SJSA1 (cell line): ENCODE data around the gene SLIT3. TPM values are rescaled to one million over a fixed set of nuclear protein-coding genes. Genes with fewer than 3 reads are reported as not detected.

Source experiments
- DNase-seq, 2 experiments: peaks; one replicate each; pipeline ENCODE4 v3.0.0-alpha.2; 2015 to 2020; ENCODE audit warnings: low spot score in 2 of 2, low read depth in 1 of 2
- H3K27ac ChIP-seq: fragments of 250-450 bp; sonication (Bioruptor Pico); 2 replicates; pipeline ENCODE4 v1.5.1; 2020; ENCODE audit warnings: mild to moderate bottlenecking, moderate library complexity
- H3K27me3 ChIP-seq: fragments of 250-450 bp; sonication (Bioruptor Pico); replicated peaks from 2 replicates; pipeline ENCODE4 v1.5.1; 2020; ENCODE audit warnings: mild to moderate bottlenecking, moderate library complexity
- H3K36me3 ChIP-seq: fragments of 250-450 bp; sonication (Bioruptor Pico); 2 replicates; pipeline ENCODE4 v1.5.1; 2020; ENCODE audit warnings: mild to moderate bottlenecking
- H3K4me1 ChIP-seq: fragments of 250-450 bp; sonication (Bioruptor Pico); replicated peaks from 2 replicates; pipeline ENCODE4 v1.6.1; 2021; ENCODE audit warnings: mild to moderate bottlenecking
- H3K4me3 ChIP-seq: fragments of 250-450 bp; sonication (Bioruptor Pico); 2 replicates; pipeline ENCODE4 v1.5.1; 2020; ENCODE audit warnings: mild to moderate bottlenecking
- H3K9me3 ChIP-seq: fragments of 250-450 bp; sonication (Bioruptor Pico); replicated peaks from 2 replicates; pipeline ENCODE4 v1.5.1; 2020; ENCODE audit warnings: mild to moderate bottlenecking
- total RNA-seq: library from RNA; depleted of rRNA; stranded (reverse); fragments of >200 nt; shearing (Covaris generic); gene quantifications from 2 replicates; pipeline ENCODE4 v1.2.3, GENCODE V29; 2014

SLIT3 gene
- total RNA-seq, 1 experiment from 2014 or later, result 19.0 TPM

DNA sequence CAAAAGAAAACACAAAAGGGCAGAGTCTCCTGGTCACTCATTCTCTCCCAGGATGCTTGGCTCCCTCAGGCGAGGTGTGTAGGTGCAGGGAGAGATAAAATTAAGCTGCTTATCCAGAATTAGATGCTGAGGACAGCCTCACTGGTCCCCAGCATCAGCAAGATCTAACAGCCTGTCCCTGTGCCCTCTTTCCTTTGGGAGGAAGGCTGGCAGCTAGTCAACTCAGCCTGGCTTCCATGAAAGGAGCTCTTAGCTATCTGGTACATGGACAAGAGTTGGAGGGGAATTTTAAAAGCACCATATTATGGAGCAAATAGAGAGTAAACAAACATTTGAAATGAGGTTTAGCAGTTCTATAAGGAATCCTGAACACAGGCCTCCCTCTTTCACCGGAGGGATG lies 523.3 kb downstream of the SLIT3 start:
- no peak overlapping the region for H3K4me3 ChIP-seq
- no peak overlapping the region for H3K27ac ChIP-seq
- H3K4me1 ChIP-seq, result no peaks in the 10 kb centered on the region
- no peak for DNase-seq
- H3K27me3 ChIP-seq, result no peaks in the 10 kb centered on the region
- no peaks in the 10 kb centered on the region for H3K9me3 ChIP-seq
- H3K36me3 ChIP-seq, result peaks cover 21% of the 10 kb centered on the region

- Histone ChIP-seq H3K27me3 (no peaks in the 10 kb centered on the region), H3K4me1 (no peaks in the 10 kb centered on the region), H3K27ac (no peak overlapping the region), H3K36me3 (peaks cover 35% of the 10 kb centered on the region), H3K4me3 (no peak overlapping the region), H3K9me3 (no peaks in the 10 kb centered on the region)
- DNase-seq, result no peak
Measured at GRCh38 chr5:168776070-168776469, 524.9 kb downstream of the SLIT3 start.

DNA sequence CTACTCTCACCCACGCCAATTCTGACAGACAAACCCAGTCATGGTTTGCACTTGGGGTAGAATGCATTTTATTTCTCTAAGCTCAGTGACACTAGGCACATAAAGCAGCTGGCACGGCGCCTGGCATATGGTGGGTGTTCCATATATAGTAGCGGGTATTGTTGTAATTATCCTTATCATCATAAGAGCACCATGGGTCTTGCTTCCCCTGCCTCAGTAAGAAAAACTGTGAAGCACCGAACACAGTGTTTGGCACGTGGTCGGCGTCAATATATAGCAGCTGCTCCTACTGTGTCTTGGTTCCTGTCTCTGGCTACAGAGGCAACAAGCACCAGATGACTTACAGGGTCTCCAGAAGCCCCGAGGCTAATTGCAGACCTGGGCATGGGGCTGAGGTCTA lies 527.7 kb downstream of the SLIT3 start:
- DNase-seq, result no peak
- peaks cover 44% of the 10 kb centered on the region for H3K36me3 ChIP-seq
- no peak overlapping the region for H3K27ac ChIP-seq
- H3K4me1 ChIP-seq, result no peaks in the 10 kb centered on the region
- no peaks in the 10 kb centered on the region for H3K27me3 ChIP-seq
- H3K9me3 ChIP-seq, result peaks cover 2% of the 10 kb centered on the region; the same call in 1 of the 2 replicates
- no peak overlapping the region for H3K4me3 ChIP-seq

DNA sequence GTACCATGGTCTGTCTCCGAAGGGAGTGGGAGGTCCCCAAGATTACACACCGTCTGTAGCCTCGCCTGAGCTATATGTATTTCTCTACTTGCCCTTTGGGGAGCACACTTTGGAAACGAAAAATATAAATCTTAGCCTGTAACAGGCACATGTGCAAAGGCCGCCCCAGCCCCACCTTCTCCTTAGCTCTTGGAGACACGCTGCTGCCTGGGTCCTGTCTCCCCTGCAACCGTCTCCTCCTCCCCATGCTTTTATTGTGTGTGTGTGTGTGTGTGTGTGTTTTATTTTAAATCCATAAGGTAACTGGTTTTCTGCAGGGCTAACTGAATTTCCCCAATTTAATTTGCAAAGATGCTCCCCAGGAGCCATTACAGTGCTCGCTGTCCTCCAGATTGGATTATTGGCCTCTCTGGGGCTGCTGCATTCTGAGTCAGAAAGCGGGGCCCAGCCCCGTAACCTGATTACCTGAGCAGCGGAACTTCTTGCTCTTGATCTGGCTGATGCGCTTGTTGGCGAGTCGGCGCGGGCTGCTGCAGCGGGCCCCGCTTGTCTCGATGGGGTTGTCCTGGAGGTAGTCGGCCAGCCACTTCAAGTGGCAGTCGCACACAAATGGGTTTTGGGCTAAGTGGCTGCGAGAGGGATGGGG lies 528.5 kb downstream of the SLIT3 start:
- Histone ChIP-seq H3K4me1 (no peaks in the 10 kb centered on the region), H3K4me3 (no peak overlapping the region), H3K36me3 (peaks cover 52% of the 10 kb centered on the region), H3K9me3 (peaks cover 2% of the 10 kb centered on the region; the same call in 1 of the 2 replicates), H3K27ac (no peak overlapping the region), H3K27me3 (no peaks in the 10 kb centered on the region)
- no peak for DNase-seq

GRCh38 chr5:168771678-168772077 lies 529.3 kb downstream of the SLIT3 start:
- Histone ChIP-seq H3K36me3 (peaks cover 56% of the 10 kb centered on the region), H3K27ac (no peak overlapping the region), H3K27me3 (no peaks in the 10 kb centered on the region), H3K9me3 (peaks cover 2% of the 10 kb centered on the region; the same call in 1 of the 2 replicates), H3K4me1 (no peaks in the 10 kb centered on the region), H3K4me3 (no peak overlapping the region)
- no peak for DNase-seq

- H3K4me1 ChIP-seq, result peaks cover 2% of the 10 kb centered on the region; the same call in 1 of the 2 replicates
- H3K9me3 ChIP-seq, result peaks cover 2% of the 10 kb centered on the region; the same call in 1 of the 2 replicates
- H3K4me3 ChIP-seq, result no peak overlapping the region
- no peak overlapping the region for H3K27ac ChIP-seq
- DNase-seq, result no peak
- H3K36me3 ChIP-seq, result peaks cover 60% of the 10 kb centered on the region
- no peaks in the 10 kb centered on the region for H3K27me3 ChIP-seq
Measured at GRCh38 chr5:168770996-168771395, 529.9 kb downstream of the SLIT3 start.

GRCh38 chr5:168770036-168770498 lies 530.9 kb downstream of the SLIT3 start:
- no peak overlapping the region for H3K4me3 ChIP-seq
- no peak overlapping the region for H3K27ac ChIP-seq
- H3K27me3 ChIP-seq, result no peaks in the 10 kb centered on the region
- DNase-seq, result no peak
- H3K9me3 ChIP-seq, result peaks cover 2% of the 10 kb centered on the region; the same call in 1 of the 2 replicates
- H3K4me1 ChIP-seq, result peaks cover 6% of the 10 kb centered on the region; the same call in 1 of the 2 replicates
- H3K36me3 ChIP-seq, result peaks cover 60% of the 10 kb centered on the region

DNA sequence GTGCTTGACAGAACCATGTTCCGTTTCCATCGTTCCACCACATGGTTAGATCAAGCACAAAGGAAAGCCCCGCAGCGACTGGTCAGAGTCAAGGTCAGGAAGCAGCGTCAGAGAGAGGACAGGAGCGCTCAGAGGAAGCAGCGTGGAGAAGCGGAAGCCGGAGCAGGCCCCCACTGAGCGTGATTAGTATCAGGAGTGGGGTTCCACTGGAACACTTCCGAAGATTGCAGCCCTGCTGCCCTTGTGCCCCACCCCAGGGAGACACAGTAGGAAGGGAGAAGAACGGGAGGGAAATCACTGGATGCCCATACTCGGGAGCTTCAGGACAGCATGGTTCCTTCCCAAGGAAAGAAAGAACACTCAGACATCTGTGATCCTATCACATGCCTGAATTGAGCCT lies 532.8 kb downstream of the SLIT3 start:
- no peak for DNase-seq
- peaks cover 2% of the 10 kb centered on the region; the same call in 1 of the 2 replicates for H3K9me3 ChIP-seq
- H3K27me3 ChIP-seq, result no peaks in the 10 kb centered on the region
- H3K27ac ChIP-seq, result no peak overlapping the region
- H3K4me1 ChIP-seq, result peaks cover 6% of the 10 kb centered on the region; the same call in 1 of the 2 replicates
- H3K36me3 ChIP-seq, result peaks cover 49% of the 10 kb centered on the region
- H3K4me3 ChIP-seq, result no peak overlapping the region

GRCh38 chr5:168766426-168766700 lies 534.6 kb downstream of the SLIT3 start:
- Histone ChIP-seq H3K36me3 (peaks cover 37% of the 10 kb centered on the region), H3K4me1 (peaks cover 6% of the 10 kb centered on the region; the same call in 1 of the 2 replicates), H3K4me3 (no peak overlapping the region), H3K27ac (no peak overlapping the region), H3K9me3 (peaks cover 2% of the 10 kb centered on the region; the same call in 1 of the 2 replicates), H3K27me3 (no peaks in the 10 kb centered on the region)
- no peak for DNase-seq

DNA sequence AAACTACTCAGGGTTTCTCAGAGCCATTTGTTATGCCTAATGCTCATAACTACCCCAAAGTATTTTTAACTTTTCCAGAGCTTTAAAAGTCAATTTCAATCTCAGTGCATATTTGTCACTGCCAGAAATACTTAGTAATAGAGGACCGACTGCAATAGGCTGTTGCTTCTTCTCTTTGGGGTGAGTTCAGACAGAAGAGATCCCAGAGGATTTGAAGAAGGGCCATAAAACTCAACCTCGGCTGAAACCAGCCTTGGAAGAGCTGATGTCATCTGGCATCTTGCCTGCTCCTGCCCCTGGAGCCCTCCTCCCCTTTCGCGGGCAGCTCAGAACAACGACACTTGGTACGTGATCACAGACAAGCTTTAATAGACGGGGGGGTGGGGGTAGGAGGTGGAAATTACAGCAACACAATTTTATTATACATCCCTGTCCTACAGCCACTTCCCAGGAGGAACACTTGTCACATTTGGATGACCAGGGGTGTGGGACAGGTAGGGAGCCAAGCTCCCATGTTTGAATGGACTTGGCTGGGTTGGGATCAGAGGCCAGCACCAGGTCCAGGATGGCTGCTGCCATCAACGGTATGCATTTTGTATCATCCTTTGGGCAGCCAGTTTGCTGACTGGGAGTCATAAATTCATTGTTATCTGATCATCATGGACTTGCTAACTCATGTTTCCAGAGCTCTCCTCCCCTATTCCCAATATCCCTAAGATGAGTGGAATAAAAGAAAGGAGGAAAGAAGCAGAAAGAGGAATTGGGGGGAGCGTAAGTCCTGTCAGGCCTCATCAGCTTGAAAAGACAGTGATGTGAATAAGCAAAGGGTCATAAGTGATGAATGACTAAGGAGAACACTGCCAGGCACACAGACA lies 535.2 kb downstream of the SLIT3 start:
- DNase-seq, result peak in 1 of 2 experiments; percentile 28
- no peaks in the 10 kb centered on the region for H3K27me3 ChIP-seq
- peaks cover 6% of the 10 kb centered on the region; the same call in 1 of the 2 replicates for H3K4me1 ChIP-seq
- H3K27ac ChIP-seq, result no peak overlapping the region
- H3K36me3 ChIP-seq, result peaks cover 32% of the 10 kb centered on the region
- peaks cover 2% of the 10 kb centered on the region; the same call in 1 of the 2 replicates for H3K9me3 ChIP-seq
- H3K4me3 ChIP-seq, result no peak overlapping the region

- no peaks in the 10 kb centered on the region for H3K27me3 ChIP-seq
- peaks cover 6% of the 10 kb centered on the region; the same call in 1 of the 2 replicates for H3K4me1 ChIP-seq
- H3K4me3 ChIP-seq, result no peak overlapping the region
- peaks cover 2% of the 10 kb centered on the region; the same call in 1 of the 2 replicates for H3K9me3 ChIP-seq
- no peak overlapping the region for H3K27ac ChIP-seq
- no peak for DNase-seq
- peaks cover 32% of the 10 kb centered on the region for H3K36me3 ChIP-seq
Measured at GRCh38 chr5:168765086-168765550, 535.8 kb downstream of the SLIT3 start.

DNA sequence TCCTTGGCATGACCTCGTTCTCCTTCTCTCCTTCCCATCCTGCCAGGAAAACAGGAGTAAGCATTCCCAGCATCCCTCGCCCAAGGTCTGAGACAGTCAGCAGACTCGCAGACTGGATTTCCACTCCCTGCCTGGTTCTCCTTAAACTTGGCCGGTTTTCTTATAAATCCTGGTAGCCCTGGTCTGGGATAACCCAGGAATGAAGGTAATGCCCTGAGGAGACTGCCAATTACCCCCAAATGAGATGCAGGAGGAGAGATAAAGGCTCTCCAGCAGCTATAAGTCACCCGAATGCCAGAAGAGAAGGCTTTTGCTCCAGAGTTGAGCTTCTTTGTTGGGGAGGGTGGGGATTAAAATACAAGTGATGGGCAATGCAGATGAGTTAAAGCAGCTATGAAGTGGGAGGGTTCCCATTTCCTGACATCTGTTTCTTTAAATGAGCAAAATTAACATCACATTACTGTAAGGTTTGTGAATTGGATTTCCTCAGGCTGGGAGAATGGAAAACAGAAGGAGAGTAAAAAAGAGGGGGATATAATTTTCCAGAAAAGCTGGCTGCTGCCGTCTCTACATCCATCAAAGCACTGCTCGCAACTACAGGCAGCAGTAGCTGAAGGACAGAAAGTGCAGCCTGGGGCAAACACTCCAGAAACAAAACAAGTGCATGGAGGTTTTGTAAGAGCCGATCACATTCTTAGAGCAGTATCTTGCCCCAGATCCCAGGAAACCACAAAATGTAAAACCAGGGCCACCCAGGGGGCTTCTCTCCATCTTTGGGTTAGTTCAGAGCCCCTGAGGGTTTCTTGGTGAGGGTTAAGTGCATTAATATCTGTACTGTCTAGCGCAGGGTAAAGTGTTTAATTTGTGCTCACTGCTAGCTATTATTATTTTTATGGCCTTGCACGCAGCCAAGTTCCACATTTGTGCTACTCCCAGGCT lies 544.2 kb downstream of the SLIT3 start:
- DNase-seq, result peak in 1 of 2 experiments; percentile 57
- Histone ChIP-seq H3K4me1 (peaks cover 16% of the 10 kb centered on the region), H3K27me3 (no peaks in the 10 kb centered on the region), H3K4me3 (no peak overlapping the region), H3K9me3 (no peaks in the 10 kb centered on the region), H3K36me3 (peaks cover 23% of the 10 kb centered on the region), H3K27ac (no peak overlapping the region)

- Histone ChIP-seq H3K4me3 (no peak overlapping the region), H3K27ac (no peak overlapping the region), H3K4me1 (peaks cover 16% of the 10 kb centered on the region), H3K36me3 (peaks cover 23% of the 10 kb centered on the region), H3K27me3 (no peaks in the 10 kb centered on the region), H3K9me3 (no peaks in the 10 kb centered on the region)
- no peak for DNase-seq
Measured at GRCh38 chr5:168755548-168756093, 545.3 kb downstream of the SLIT3 start.
